Epidermal melanocyte (primary cell): Measurements from ENCODE around the gene FOXC1.

Experiments
- DNase-seq: peaks from one replicate; pipeline ENCODE4 v3.0.0; 2011; ENCODE audit warnings: low spot score; ENCODE audit not compliant: insufficient read length

FOXC1 gene

GRCh38 chr6:1599469-1599868 is 10.2 kb upstream of the FOXC1 start:
- no peak for DNase-seq

GRCh38 chr6:1600063-1600763 is 9.5 kb upstream of the FOXC1 start:
- no peak for DNase-seq

GRCh38 chr6:1600764-1601157 is 9.0 kb upstream of the FOXC1 start:
- DNase-seq, result no peak

GRCh38 chr6:1601158-1602048 is 8.3 kb upstream of the FOXC1 start:
- DNase-seq, result no peak

GRCh38 chr6:1602049-1602713 is 7.5 kb upstream of the FOXC1 start:
- no peak for DNase-seq

GRCh38 chr6:1603708-1604107 is 6.0 kb upstream of the FOXC1 start:
- no peak for DNase-seq

- DNase-seq, result no peak
These were observed 5.3 kb upstream of the FOXC1 start for GRCh38 chr6:1604158-1605003.

- no peak for DNase-seq
These were observed 4.5 kb upstream of the FOXC1 start for GRCh38 chr6:1605004-1605892.

- DNase-seq, result no peak
These were observed 3.6 kb upstream of the FOXC1 start for GRCh38 chr6:1605893-1606779.

- no peak for DNase-seq
These were observed 2.8 kb upstream of the FOXC1 start for GRCh38 chr6:1606780-1607515.

GRCh38 chr6:1607516-1608221 is 2.0 kb upstream of the FOXC1 start:
- DNase-seq, result no peak

GRCh38 chr6:1608222-1609040 is 1.3 kb upstream of the FOXC1 start:
- no peak for DNase-seq

GRCh38 chr6:1609041-1609647 is 571 bp upstream of the FOXC1 start:
- no peak for DNase-seq

GRCh38 chr6:1610497-1611321 is 994 bp downstream of the FOXC1 start:
- no peak for DNase-seq

- DNase-seq, result no peak
These were observed 1.5 kb downstream of the FOXC1 start for GRCh38 chr6:1611322-1611571.
